ENCODE data around the gene GCH1.
"Not testable (repeated sequence)": the region's sequence is repeated elsewhere in the genome, so short reads cannot be mapped to it uniquely, and the experiment has no call there.

Gene GCH1

GRCh38 chr14:54870154-54871090 lies 32.2 kb downstream of the GCH1 start:
- DNase-seq (ENCODE audit: extremely low read depth in 1 of 2, low read depth in 1 of 2) = not testable (repeated sequence)

- no peak for DNase-seq (ENCODE audit: extremely low read depth in 1 of 2, low read depth in 1 of 2)
These were observed 35.6 kb downstream of the GCH1 start for GRCh38 chr14:54867011-54867410.

- DNase-seq (ENCODE audit: extremely low read depth in 1 of 2, low read depth in 1 of 2) = no peak
These were observed 36.0 kb downstream of the GCH1 start for GRCh38 chr14:54866588-54866987.

- no peak for DNase-seq (ENCODE audit: extremely low read depth in 1 of 2, low read depth in 1 of 2)
These were observed 38.1 kb downstream of the GCH1 start for GRCh38 chr14:54864526-54864925.

- DNase-seq (ENCODE audit: extremely low read depth in 1 of 2, low read depth in 1 of 2) = no peak
These were observed 44.8 kb downstream of the GCH1 start for GRCh38 chr14:54857830-54858269.

GRCh38 chr14:54856152-54856551 lies 46.5 kb downstream of the GCH1 start:
- DNase-seq (ENCODE audit: extremely low read depth in 1 of 2, low read depth in 1 of 2) = no peak

- no peak for DNase-seq (ENCODE audit: extremely low read depth in 1 of 2, low read depth in 1 of 2)
These were observed 48.4 kb downstream of the GCH1 start for GRCh38 chr14:54854181-54854580.

- DNase-seq (ENCODE audit: extremely low read depth in 1 of 2, low read depth in 1 of 2) = no peak
These were observed 49.3 kb downstream of the GCH1 start for GRCh38 chr14:54853339-54853738.

GRCh38 chr14:54852215-54852614 lies 50.4 kb downstream of the GCH1 start:
- DNase-seq (ENCODE audit: extremely low read depth in 1 of 2, low read depth in 1 of 2) = no peak

- DNase-seq (ENCODE audit: extremely low read depth in 1 of 2, low read depth in 1 of 2) = no peak
These were observed 53.7 kb downstream of the GCH1 start for GRCh38 chr14:54848910-54849309.

GRCh38 chr14:54845641-54846040 lies 57.0 kb downstream of the GCH1 start:
- DNase-seq (ENCODE audit: extremely low read depth in 1 of 2, low read depth in 1 of 2) = no peak

- no peak for DNase-seq (ENCODE audit: extremely low read depth in 1 of 2, low read depth in 1 of 2)
These were observed 58.1 kb downstream of the GCH1 start for GRCh38 chr14:54844479-54844878.

- no peak for DNase-seq (ENCODE audit: extremely low read depth in 1 of 2, low read depth in 1 of 2)
These were observed 61.8 kb downstream of the GCH1 start for GRCh38 chr14:54840798-54841197.

- no peak for DNase-seq (ENCODE audit: extremely low read depth in 1 of 2, low read depth in 1 of 2)
These were observed 62.3 kb downstream of the GCH1 start for GRCh38 chr14:54840336-54840735.

- no peak for DNase-seq (ENCODE audit: extremely low read depth in 1 of 2, low read depth in 1 of 2)
These were observed 62.9 kb downstream of the GCH1 start for GRCh38 chr14:54839701-54840119.

- no peak for DNase-seq (ENCODE audit: extremely low read depth in 1 of 2, low read depth in 1 of 2)
These were observed 63.6 kb downstream of the GCH1 start for GRCh38 chr14:54838931-54839512.

- no peak for DNase-seq (ENCODE audit: extremely low read depth in 1 of 2, low read depth in 1 of 2)
These were observed 65.0 kb downstream of the GCH1 start for GRCh38 chr14:54837508-54838149.

GRCh38 chr14:54836231-54836630 lies 66.4 kb downstream of the GCH1 start:
- no peak for DNase-seq (ENCODE audit: extremely low read depth in 1 of 2, low read depth in 1 of 2)

GRCh38 chr14:54834727-54835126 lies 67.9 kb downstream of the GCH1 start:
- no peak for DNase-seq (ENCODE audit: extremely low read depth in 1 of 2, low read depth in 1 of 2)

GRCh38 chr14:54834081-54834480 lies 68.5 kb downstream of the GCH1 start:
- no peak for DNase-seq (ENCODE audit: extremely low read depth in 1 of 2, low read depth in 1 of 2)

GRCh38 chr14:54830650-54831049 lies 72.0 kb downstream of the GCH1 start:
- no peak for DNase-seq (ENCODE audit: extremely low read depth in 1 of 2, low read depth in 1 of 2)
